ENCODE data around the gene TMEM269. TPM values are rescaled to one million over a fixed set of nuclear protein-coding genes. Genes with fewer than 3 reads are reported as not detected.

Gene TMEM269
- polyA plus RNA-seq, 1 donor (not counting 4 experiments of a cell fraction or from before 2014, with no cell fraction given), result 0.12 TPM

GRCh38 chr1:42736571-42737200 lies 48.1 kb upstream of the TMEM269 start:
- Histone ChIP-seq H3K36me3 (ENCODE audit: control insufficient read depth in 2 of 2, extremely low read depth in 1 of 2, insufficient read depth in 2 of 2, low read length in 2 of 2) (no peaks in the 10 kb centered on the region), H3K4me2 (ENCODE audit: control insufficient read depth, extremely low read depth, insufficient read depth, low read depth, low read length) (peak overlapping the region; percentile 25), H3K4me1 (ENCODE audit: control insufficient read depth, extremely low read depth, insufficient read depth, low read length) (peaks cover 25% of the 10 kb centered on the region), H3K79me2 (ENCODE audit: control insufficient read depth, insufficient read depth, low read length) (no peaks in the 10 kb centered on the region), H2AFZ (ENCODE audit: control insufficient read depth, low read length) (peak overlapping the region; percentile 41), H3K9me3 (ENCODE audit: control insufficient read depth, low read depth, low read length) (no peaks in the 10 kb centered on the region), H3K27ac (ENCODE audit: control insufficient read depth, insufficient read depth, low read length) (no peak overlapping the region), H3K9ac (ENCODE audit: control insufficient read depth, extremely low read depth, insufficient read depth, low read length) (no peak overlapping the region), H4K20me1 (ENCODE audit: control insufficient read depth, extremely low read depth, insufficient read depth, low read length) (no peaks in the 10 kb centered on the region), H3K4me3 (ENCODE audit: control insufficient read depth in 2 of 3, extremely low read depth in 1 of 3, insufficient read depth in 2 of 3, low read depth in 1 of 3, low read length in 3 of 3) (no peak overlapping the region), H3K9me1 (ENCODE audit: control insufficient read depth, extremely low read depth, insufficient read depth, low read length) (no peaks in the 10 kb centered on the region), H3K27me3 (ENCODE audit: control insufficient read depth, extremely low read depth, insufficient read depth, low read length) (no peaks in the 10 kb centered on the region)
- TF ChIP-seq EZH2 (IDR thresholded peaks at IDR 0.05; ENCODE audit: low read length) (no peak), CTCF (optimal IDR thresholded peaks at IDR 0.05 in 1 of 3, IDR thresholded peaks at IDR 0.05 in 1 of 3, conservative IDR thresholded peaks at IDR 0.05 in 1 of 3; ENCODE audit: extremely low read depth in 1 of 3, insufficient read depth in 2 of 3, low read length in 3 of 3) (no peak)
- FAIRE-seq (peak; percentile 55), DNase-seq (ENCODE audit: low read depth, low spot score) (no peak)
- dilution Hi-C loops (cut with MboI; ENCODE audit: extremely low pct_ligation_motif_present, low sequenced_read_pairs), result no loop called here

GRCh38 chr1:42737257-42737656 lies 47.5 kb upstream of the TMEM269 start:
- H3K9me1 ChIP-seq (ENCODE audit: control insufficient read depth, extremely low read depth, insufficient read depth, low read length), result peaks cover 2% of the 10 kb centered on the region
- no peak for DNase-seq (ENCODE audit: low read depth, low spot score)
- no peak overlapping the region for H3K4me3 ChIP-seq (ENCODE audit: control insufficient read depth in 2 of 3, extremely low read depth in 1 of 3, insufficient read depth in 2 of 3, low read depth in 1 of 3, low read length in 3 of 3)
- TF ChIP-seq CTCF (optimal IDR thresholded peaks at IDR 0.05 in 1 of 3, IDR thresholded peaks at IDR 0.05 in 1 of 3, conservative IDR thresholded peaks at IDR 0.05 in 1 of 3; ENCODE audit: extremely low read depth in 1 of 3, insufficient read depth in 2 of 3, low read length in 3 of 3) (peak in 2 of 3 experiments; percentile 17 to 48), EZH2 (IDR thresholded peaks at IDR 0.05; ENCODE audit: low read length) (no peak)
- H3K36me3 ChIP-seq (ENCODE audit: control insufficient read depth in 2 of 2, extremely low read depth in 1 of 2, insufficient read depth in 2 of 2, low read length in 2 of 2), result no peaks in the 10 kb centered on the region
- H3K9ac ChIP-seq (ENCODE audit: control insufficient read depth, extremely low read depth, insufficient read depth, low read length), result no peak overlapping the region
- no peaks in the 10 kb centered on the region for H3K79me2 ChIP-seq (ENCODE audit: control insufficient read depth, insufficient read depth, low read length)
- H2AFZ ChIP-seq (ENCODE audit: control insufficient read depth, low read length), result no peak overlapping the region
- no peak overlapping the region for H3K27ac ChIP-seq (ENCODE audit: control insufficient read depth, insufficient read depth, low read length)
- no peaks in the 10 kb centered on the region for H3K27me3 ChIP-seq (ENCODE audit: control insufficient read depth, extremely low read depth, insufficient read depth, low read length)
- H4K20me1 ChIP-seq (ENCODE audit: control insufficient read depth, extremely low read depth, insufficient read depth, low read length), result no peaks in the 10 kb centered on the region
- no peak overlapping the region for H3K4me2 ChIP-seq (ENCODE audit: control insufficient read depth, extremely low read depth, insufficient read depth, low read depth, low read length)
- dilution Hi-C loops (cut with MboI; ENCODE audit: extremely low pct_ligation_motif_present, low sequenced_read_pairs), result no loop called here
- peak; percentile 44 for FAIRE-seq
- H3K9me3 ChIP-seq (ENCODE audit: control insufficient read depth, low read depth, low read length), result no peaks in the 10 kb centered on the region
- H3K4me1 ChIP-seq (ENCODE audit: control insufficient read depth, extremely low read depth, insufficient read depth, low read length), result peaks cover 29% of the 10 kb centered on the region
